ENCODE results near the gene PRKCB. TPM values are rescaled to one million over a fixed set of nuclear protein-coding genes. Genes with fewer than 3 reads are reported as not detected.

The PRKCB gene
- polyA plus RNA-seq, 1 experiment: not detected

DNA sequence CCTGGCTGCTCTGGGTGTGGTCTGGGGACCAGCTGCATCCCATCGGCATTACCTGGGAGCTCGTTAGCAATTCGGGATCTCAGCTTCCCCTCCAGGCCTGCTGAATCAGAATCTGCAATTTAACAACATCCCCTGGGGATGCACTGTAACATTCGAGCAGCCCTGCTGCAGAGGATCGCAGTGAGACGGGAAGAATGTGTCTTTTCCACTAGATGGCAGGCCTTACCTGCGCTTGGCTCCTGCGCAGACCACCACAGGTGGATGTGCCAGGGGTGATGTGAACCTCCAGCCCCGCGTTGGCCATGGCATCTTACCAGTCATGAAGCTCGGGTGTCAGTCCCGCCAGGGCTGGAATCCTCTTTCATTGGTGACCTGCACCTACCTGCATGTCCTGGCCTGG is 209.9 kb downstream of the PRKCB start:
- CTCF ChIA-PET: interaction anchor here (1.4 to 8.2 kb wide), 3 partner anchors 9 to 458 kb away, joined by 3 to 74 read pairs (median 4); no protein-coding TSS in a partner anchor

DNA sequence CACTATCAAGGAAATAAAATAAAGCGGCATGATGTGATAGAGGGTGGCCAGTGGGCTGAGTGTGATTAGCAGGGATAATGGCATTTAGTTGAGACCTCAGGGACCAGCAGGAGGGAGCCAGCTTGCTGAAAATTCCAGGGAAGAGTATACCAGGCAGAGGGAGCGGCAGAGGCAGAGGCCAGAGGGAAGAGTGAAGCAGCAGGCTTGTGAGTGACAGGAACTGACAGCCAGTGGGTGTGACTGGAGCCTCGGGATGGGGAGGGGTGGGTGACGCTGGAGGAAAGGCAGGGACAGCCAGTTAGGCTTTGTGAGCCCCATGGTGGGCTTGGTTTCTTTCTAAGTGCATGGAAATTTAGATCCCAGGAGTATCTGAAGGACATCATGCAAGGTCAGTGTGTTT is 210.7 kb downstream of the PRKCB start:
- POLR2A ChIA-PET: no interaction called here
- CTCF ChIA-PET: interaction anchor here (1.4 to 8.2 kb wide), 3 partner anchors 9 to 458 kb away, joined by 3 to 74 read pairs (median 4); no protein-coding TSS in a partner anchor
- Histone ChIP-seq H3K4me3 (ENCODE audit: low read depth, low read length) (no peak overlapping the region), H3K36me3 (ENCODE audit: control insufficient read depth, insufficient read depth, low read length) (no peaks in the 10 kb centered on the region), H3K27me3 (ENCODE audit: control insufficient read depth, insufficient read depth, low read length) (no peaks in the 10 kb centered on the region)
- no peak for DNase-seq (ENCODE audit: low read depth)
- TF ChIP-seq, protein P1, sequence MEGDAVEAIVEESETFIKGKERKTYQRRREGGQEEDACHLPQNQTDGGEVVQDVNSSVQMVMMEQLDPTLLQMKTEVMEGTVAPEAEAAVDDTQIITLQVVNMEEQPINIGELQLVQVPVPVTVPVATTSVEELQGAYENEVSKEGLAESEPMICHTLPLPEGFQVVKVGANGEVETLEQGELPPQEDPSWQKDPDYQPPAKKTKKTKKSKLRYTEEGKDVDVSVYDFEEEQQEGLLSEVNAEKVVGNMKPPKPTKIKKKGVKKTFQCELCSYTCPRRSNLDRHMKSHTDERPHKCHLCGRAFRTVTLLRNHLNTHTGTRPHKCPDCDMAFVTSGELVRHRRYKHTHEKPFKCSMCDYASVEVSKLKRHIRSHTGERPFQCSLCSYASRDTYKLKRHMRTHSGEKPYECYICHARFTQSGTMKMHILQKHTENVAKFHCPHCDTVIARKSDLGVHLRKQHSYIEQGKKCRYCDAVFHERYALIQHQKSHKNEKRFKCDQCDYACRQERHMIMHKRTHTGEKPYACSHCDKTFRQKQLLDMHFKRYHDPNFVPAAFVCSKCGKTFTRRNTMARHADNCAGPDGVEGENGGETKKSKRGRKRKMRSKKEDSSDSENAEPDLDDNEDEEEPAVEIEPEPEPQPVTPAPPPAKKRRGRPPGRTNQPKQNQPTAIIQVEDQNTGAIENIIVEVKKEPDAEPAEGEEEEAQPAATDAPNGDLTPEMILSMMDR (IDR thresholded peaks at IDR 0.05; ENCODE audit: insufficient read depth, low read depth, low read length): no peak

More for the DNA sequence above, 209.9 kb downstream of the PRKCB start:
- DNase-seq (ENCODE audit: low read depth): no peak
- POLR2A ChIA-PET: no interaction called here
- TF ChIP-seq, protein P1 (IDR thresholded peaks at IDR 0.05; ENCODE audit: insufficient read depth, low read depth, low read length): no peak
- no peaks in the 10 kb centered on the region for H3K27me3 ChIP-seq (ENCODE audit: control insufficient read depth, insufficient read depth, low read length)
- H3K4me3 ChIP-seq (ENCODE audit: low read depth, low read length): no peak overlapping the region
- no peaks in the 10 kb centered on the region for H3K36me3 ChIP-seq (ENCODE audit: control insufficient read depth, insufficient read depth, low read length)

- DNase-seq (ENCODE audit: low read depth): no peak
- H3K4me3 ChIP-seq (ENCODE audit: low read depth, low read length): no peak overlapping the region
- TF ChIP-seq, protein P1 (IDR thresholded peaks at IDR 0.05; ENCODE audit: insufficient read depth, low read depth, low read length): no peak
- CTCF ChIA-PET: no interaction called here
- H3K27me3 ChIP-seq (ENCODE audit: control insufficient read depth, insufficient read depth, low read length): no peaks in the 10 kb centered on the region
- no peaks in the 10 kb centered on the region for H3K36me3 ChIP-seq (ENCODE audit: control insufficient read depth, insufficient read depth, low read length)
- POLR2A ChIA-PET: no interaction called here
Measured at GRCh38 chr16:24049113-24049512, 213.3 kb downstream of the PRKCB start.

- no peaks in the 10 kb centered on the region for H3K36me3 ChIP-seq (ENCODE audit: control insufficient read depth, insufficient read depth, low read length)
- TF ChIP-seq, protein P1 (IDR thresholded peaks at IDR 0.05; ENCODE audit: insufficient read depth, low read depth, low read length): no peak
- POLR2A ChIA-PET: no interaction called here
- no peak overlapping the region for H3K4me3 ChIP-seq (ENCODE audit: low read depth, low read length)
- no peak for DNase-seq (ENCODE audit: low read depth)
- CTCF ChIA-PET: no interaction called here
- no peaks in the 10 kb centered on the region for H3K27me3 ChIP-seq (ENCODE audit: control insufficient read depth, insufficient read depth, low read length)
Measured at GRCh38 chr16:24051125-24051524, 215.3 kb downstream of the PRKCB start.

DNA sequence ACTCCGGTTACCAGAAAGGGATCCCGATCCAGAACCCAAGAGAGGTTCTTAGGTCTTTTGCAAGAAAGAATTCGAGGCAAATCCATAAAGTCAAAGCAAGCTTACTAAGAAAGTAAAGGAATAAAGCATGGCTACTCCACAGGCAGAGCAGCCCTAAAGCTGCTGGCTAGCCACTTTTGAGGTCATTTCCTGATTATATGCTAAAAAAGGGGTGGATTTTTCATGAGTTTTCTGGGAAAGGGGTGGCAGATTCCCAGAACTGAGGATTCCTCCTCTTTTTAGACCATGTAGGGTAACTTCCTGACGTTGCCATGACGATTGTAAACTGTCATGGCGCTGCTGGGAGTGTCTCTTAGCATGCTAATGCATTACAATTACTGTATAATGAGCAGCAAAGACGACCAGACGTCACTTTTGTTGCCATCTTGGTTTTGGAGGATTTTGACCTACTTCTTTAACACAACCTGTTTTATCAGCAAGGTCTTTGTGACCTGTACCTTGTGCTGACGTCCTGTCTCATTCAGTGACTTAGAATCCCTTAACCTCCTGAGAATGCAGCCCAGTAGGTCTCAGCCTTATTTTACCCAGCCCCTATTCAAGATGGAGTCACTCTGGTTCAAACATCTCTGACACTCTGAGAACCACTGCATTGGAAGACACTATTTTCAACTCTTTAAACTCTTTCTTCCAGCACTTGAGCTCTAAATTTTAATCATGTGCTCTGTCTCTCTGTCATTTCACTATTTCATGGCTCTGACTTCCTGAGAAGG is 216.7 kb downstream of the PRKCB start:
- Histone ChIP-seq H3K4me3 (ENCODE audit: low read depth, low read length) (no peak overlapping the region), H3K36me3 (ENCODE audit: control insufficient read depth, insufficient read depth, low read length) (no peaks in the 10 kb centered on the region), H3K27me3 (ENCODE audit: control insufficient read depth, insufficient read depth, low read length) (no peaks in the 10 kb centered on the region)
- POLR2A ChIA-PET: no interaction called here
- CTCF ChIA-PET: interaction anchor here (0.7 to 0.8 kb wide), 2 partner anchors 443 to 452 kb away, joined by 3 read pairs; no protein-coding TSS in a partner anchor
- TF ChIP-seq, protein P1 (IDR thresholded peaks at IDR 0.05; ENCODE audit: insufficient read depth, low read depth, low read length): no peak
- DNase-seq (ENCODE audit: low read depth): no peak

Measured in BJ (cell line).